GM21786 (cell line): ENCODE measurements around the gene CTDSP2.
"Not testable (repeated sequence)": the region's sequence is repeated elsewhere in the genome, so short reads cannot be mapped to it uniquely, and the experiment has no call there.

Experiments
- ATAC-seq: cut with Tn5 transposase; IDR thresholded peaks from one replicate; pipeline ENCODE4 v1.9.1; 2021; ENCODE audit not compliant: unreplicated experiment

CTDSP2 gene

DNA sequence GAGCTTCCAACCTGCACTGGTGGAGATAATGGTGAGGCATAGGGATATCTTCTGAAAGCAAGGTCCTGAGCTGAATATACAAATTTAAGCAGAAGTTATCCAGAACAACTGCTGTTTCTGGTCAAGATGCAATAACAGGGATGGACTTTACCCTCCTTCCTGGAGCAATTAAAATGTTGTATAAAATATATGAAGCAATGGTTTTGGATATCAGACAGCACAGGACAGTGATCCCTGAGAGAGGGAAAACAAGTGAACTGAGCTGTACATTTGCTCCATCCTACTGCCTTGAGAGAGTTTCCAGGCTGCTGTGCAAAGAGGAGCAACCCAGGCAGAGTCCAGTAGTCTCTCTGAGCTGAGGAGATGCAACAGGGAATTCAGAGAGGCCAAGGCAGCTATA is 36.0 kb upstream of the CTDSP2 start:
- no peak for ATAC-seq

DNA sequence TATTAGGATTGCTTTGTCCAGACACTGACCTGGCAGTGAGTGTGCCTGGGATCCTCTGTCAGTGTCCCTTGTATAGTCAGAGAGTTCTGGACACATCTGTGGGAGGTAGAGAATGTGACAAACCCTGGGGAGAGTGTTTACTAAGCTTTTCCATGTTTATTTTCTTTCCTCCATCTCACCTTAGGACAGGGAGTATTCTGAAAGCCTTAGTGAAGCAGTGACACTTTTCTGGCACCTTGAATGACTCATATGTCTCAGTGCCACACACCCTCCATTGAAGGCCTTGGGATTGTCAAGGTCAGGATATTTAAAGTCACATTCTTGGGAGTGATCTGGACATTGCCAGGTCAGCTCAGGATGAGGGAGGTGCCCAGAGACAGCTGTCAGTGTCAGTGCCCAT is 34.9 kb upstream of the CTDSP2 start:
- no peak for ATAC-seq

DNA sequence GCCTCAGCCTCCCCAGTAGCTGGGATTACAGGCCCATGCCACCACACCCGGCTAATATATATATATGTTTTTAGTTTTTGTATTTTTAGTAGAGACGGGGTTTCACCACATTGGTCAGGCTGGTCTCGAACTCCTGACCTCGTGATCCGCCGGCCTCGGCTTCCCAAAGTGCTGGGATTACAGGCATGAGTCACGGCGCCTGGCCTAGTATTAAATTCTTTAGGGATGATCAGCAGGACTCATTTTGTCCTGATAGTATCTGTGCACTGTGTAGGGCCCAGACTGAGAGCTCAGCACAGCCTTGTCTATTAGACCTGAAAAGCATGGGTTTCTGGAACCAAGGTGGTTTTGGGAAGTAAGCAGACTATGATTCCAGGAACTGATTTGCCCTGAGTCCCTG is 34.5 kb upstream of the CTDSP2 start:
- ATAC-seq, result not testable (repeated sequence)

DNA sequence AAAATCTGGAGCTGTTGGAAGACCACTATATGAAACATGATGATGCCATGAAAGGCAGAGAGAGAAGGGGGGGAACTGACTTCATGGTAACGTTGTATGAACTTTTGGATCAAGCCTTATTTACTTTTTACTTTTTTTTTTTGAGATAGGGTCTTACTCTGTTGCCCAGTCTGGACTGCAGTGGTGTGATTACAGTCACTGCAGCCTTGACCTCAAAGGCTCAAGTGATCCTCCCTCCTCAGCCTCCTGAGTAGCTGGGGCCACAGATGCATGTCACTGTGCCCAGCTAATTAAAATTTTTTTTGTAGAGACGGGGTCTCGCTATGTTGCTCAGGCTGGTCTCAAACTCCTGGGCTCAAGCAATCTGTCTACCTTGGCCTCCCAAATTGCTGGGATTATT is 31.3 kb upstream of the CTDSP2 start:
- no peak for ATAC-seq

DNA sequence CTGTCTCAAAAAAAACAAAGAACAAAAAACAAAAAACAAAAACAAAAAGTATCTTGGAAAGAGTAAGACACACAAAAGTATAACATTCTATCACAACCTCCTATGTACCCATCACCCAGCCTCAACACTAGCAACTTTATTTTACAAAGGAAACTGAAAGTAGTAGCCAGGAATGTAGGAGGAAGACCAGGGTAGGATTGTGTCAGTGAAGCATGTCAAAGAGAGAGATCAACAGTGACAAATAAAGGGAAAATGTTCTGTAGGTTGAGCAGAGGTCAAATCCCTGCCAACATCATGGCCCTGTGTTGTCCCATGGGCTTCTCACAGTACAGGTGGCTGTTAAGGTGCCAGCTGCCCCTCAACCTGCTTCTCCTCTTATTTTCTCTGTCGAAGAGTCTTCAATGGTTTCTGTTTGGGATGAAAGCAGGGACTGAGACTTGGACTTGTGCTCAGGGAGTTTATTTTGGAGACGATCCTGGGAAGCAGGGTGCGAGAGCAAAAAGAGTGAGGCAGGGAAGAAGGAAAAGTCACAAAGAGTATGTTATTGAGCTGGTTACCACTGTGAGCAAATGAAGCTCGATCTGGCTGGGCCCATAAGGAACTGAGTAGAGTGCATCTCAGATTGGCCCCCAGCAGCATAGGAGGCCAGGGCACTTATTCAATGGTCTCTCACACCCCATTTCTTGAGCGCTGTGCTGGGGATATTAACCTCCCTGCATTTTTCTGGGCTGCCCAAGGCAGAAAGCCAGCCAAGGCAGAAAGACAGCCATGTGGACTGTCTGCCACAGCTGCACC is 29.4 kb upstream of the CTDSP2 start:
- no peak for ATAC-seq

DNA sequence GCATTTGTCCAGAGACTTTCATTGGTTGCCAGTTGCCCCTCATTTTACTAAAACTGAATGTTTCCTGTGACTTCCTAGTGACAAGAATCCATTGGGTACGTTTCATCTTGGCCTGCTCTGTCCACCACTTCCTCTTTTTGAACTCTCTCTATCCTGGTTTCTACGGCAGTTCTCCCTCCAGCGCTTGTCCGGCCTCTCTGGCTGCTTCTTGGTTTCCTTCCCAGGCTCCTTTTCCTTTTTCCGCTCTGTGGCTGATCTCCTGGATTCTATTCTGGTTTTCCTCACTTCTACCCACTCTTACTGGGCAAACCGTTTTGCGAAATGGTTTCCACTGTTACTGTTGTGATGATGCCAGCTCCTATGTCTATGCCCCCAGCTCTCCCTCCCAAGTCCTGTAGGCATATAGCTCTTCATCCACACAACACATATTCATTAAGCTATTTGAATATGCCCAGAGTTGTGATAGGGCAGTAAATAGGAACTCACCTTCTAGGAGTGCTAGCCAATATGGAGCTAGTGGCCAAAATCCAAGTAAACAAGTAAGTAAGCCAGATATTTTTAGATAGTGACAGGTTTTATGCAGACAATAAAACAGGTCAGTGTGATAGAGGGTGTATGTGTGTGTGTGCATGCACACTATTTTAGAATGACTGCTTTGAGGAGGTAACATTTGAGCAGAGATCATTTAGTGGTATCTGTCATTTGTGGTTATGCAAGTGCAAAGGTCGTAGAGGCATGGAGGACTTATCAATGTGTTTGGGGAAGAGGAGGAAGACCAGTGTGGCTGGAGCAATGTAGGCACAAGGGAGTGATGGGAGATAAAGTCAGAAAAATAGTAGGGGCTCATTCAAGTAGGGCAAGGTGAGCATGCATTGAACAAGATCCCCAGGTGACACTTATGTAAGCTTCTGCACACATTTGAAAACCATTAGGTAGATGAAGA is 27.9 kb upstream of the CTDSP2 start:
- ATAC-seq, result no peak

DNA sequence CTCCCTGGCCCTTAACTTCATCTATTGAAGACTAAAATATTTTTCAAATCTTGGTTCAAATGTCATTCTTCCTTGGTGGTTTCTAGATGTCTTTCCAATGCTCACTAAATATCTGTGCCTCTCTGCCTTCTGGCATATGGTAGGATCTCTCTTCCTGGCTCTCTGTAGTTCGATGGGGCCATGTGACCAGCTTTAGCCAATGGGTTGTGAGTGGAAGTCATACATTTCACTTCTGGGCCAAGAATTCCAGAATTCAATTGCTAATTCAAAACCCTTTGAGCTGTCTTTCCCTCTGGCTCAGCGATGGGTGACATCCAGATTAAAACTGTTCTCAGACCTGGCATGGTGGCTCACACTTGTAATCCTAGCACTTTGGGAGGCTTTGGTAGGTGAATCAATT is 25.8 kb upstream of the CTDSP2 start:
- no peak for ATAC-seq

DNA sequence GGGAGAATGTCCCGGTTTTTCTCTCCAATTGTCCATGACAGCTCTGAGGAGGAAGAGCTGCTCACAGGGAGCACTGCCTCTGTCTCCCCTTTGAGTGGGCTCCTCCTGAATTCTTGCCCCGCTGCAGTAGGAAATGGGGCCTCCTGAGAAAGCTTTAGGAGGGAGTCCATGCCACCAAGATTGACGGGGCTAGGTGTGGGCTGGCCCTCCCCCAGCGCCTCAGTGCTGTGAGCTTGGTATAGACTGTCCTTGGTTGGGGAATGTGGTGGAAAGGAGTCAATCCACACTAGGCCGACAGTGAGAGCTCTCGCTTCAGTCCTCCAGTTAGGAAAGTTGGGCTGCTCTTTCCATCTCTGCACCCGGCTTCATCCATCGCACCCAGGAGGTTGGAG is 23.4 kb upstream of the CTDSP2 start:
- ATAC-seq, result no peak

DNA sequence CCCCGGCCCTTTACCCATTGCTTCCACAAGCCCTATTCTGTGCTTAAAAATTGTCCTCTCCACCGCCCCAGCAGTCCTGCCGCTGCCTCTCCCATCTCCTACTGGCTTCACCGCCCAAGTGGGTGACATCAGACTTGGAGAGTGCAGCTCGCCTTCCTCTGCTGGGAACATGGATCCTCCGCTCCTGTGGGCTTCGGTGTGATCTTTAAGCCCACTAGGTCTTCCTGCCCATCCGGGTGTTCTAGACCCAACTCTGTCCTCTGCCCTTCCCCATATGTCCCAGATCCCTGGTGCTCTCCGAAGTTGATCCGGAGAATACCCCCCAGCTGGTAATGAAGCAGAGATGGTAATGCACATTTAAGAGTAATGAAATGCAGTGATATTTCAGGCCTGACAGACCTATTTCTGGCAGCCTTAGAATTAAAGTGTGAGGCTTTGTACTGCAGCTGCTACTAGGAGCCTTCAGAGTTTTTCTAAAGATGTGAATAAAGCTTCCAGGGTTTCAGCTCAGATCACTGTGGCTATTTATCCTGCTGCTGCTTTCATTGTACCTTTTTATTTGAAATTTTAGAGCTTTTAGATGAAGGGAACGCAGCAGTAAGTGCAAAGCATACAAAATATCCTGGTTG is 22.9 kb upstream of the CTDSP2 start:
- ATAC-seq, result no peak

DNA sequence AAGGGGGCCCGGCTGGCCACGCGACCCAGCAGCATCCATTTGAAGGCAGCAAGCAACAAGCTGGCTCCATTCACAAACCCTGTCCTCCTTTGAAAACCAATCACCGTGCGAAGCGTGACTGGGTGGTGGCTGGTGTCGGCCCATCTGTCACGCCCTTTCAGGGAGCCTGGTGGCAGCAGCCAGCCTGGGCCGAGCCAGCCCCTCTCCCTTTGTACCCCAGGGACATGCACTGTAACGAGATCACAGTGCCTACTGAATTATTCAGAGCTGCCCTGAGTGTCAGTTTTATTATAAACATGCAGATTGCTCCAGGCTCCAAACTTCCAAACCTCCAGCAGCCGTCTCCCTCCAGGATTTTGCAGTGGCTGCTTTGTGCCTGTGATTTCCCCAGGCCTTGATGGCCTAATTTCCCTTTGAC is 22.3 kb upstream of the CTDSP2 start:
- ATAC-seq, result no peak

DNA sequence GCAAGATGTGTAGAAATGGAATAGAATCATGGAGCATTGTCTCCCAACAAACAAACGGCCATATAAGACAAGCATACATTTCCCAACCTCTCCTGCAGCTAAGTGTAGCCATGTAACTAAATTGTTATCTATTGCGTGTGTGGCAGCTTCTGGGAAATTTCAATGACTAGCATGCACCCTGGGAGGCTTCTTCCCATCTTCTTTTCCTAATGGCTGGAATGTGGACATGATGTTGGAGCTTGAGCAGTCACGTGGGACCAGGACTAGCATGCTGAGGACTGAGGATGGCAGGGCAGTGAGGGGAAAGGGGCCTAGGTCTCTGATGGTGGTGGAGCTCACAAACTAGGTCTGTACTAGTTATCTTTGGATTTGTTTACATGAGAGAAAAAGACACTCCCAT is 21.7 kb upstream of the CTDSP2 start:
- ATAC-seq, result no peak

DNA sequence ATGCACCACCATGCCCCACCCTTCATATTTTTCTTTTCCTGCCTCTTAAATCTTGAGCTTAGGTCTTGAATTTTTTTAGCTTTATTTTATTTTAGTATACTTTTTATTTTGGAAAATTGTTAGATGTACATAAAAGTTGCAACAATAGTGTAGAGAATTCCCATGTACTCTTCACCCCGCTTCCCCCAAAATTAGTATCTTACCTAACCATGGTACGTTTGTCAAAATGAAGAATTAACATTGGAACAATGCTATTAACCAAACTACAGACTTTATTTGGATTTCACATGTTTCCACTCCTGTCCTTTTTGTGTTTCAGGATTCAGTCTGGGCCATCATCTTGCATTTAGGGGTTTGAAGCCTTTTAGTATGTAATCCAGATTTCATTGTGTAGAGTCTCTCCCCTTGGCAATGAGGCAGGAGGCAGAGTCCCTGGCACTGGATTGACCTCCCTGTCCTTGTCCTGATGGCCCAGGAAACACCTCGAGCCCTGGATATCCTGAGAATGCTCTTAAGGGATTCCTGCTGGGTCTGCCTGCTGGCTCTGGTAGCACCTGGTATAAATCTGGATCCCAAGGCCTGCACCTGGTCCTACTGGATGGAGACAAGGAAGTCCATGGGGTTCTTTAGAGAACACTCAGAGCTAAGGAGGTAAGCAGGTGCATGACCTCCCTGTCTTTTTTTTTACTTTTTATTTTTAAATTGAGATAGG is 19.9 kb upstream of the CTDSP2 start:
- ATAC-seq, result no peak

DNA sequence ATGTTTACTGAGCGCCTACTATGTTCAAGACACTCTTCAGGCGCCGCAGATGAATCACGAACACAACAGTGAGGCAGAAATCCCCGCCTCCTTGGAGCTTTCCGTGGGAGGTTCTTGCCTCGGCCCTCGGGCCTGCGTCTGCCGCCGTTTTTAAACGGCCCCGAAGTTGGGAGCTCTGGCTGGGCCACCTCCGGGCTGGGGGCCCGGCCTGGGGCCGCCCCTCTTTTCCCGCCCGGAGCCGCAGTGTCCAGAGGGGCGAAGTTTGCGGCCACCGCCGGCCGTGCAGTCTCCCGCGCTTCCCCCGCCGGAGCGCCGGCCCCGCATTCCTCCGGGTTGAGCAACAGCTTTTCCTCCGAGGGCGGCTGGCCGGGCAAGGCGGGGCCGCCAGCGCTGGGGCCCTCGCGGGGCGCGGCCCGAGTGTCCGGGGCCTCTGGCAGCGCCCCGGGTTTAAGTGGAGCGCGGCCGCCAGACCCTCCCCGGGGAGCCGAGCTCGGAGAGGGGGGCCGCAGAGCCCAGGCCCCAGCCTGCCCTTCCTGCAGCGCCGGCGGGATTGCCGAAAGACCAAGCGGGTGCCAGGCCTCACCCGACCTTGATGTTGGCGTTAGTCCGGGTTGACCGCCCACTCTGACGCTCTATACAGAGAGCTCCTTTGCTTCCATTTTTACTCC is 18.7 kb upstream of the CTDSP2 start:
- ATAC-seq, result peak; percentile 57

DNA sequence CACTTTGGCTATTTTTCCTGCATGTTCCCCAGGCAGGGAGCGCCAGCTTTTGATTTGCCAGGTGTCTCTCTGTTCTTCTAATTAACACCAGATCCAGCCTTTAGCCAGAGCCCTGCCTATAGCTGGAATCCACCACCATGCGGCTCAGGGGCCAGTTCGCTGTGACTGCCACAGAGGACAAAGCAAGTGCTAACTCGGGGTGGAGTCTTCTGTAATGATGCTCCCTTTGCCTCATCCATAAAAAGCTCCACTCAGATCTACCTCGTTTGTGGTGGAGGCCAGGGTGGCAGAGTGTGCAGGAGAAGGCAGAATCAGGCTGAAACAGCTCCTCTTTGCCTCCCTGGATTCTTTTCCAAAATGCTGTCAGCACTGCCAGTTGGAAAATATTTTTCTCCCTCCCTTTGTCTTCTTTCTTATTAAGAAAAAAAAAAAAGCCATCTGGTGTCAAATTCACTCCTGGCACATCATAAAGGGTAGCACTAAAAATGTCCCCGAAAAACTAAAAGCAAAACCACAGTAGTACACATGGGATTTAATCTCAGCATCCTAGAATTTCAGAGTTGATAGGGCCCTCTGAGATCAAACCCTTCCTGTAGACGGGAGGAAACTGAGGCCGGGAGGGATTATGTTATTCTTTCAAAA is 18.0 kb upstream of the CTDSP2 start:
- ATAC-seq, result no peak

DNA sequence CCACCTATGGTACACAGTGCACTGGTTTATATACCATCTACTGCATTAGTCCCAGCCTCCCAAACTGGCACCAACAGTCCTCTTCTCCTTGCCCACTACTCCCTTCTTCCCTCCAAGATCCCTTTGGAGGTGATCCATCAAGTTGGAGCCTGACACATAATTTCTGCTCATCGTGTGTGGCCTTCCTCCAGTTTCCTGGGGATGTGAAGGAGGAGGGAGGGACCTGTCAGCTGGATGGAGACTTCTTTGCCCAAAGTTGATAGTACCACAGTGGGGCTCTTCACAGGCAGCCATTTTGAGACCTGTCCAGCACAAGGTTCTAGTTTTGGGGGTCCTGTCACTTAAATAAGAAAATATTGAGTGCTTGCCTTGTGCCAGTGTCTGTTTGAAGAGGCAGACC is 17.1 kb upstream of the CTDSP2 start:
- ATAC-seq, result no peak

DNA sequence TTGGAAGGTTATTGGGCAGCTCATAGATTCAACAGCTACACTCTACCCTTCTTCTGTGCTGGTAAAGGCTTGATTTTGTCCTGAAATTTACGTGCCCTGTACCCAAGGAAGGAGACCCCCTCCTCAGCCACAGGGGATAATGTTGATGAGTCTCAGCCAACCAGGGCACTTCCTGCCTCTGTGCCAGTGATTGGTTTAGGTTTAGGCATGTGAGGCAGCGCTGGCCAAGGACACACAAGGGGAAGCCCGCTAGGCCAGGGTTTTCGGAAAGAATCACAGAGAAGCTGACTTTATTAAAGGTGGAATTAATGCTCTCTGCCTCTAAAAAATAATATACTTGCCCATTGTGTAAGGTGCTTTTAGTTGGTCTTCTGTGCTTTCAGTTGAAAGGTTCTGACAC is 15.4 kb upstream of the CTDSP2 start:
- ATAC-seq, result no peak

DNA sequence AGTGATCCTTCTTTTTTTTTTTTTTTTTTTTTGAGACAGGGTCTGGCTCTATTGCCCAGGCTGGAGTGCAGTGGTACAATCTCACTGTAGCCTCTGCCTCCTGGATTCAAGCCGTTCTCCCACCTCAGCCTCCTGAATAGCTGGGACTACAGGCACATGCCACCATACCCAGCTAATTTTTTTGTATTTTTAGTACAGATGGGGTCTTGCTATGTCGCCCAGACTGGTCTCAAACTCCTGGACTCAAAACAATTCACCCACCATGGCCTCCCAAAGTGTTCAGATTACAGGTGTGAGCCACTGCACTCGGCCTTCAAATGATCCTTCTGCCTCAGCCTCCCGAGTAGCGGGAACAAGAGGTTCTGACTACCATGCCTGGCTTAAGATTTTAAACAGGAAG is 14.4 kb upstream of the CTDSP2 start:
- ATAC-seq, result not testable (repeated sequence)

DNA sequence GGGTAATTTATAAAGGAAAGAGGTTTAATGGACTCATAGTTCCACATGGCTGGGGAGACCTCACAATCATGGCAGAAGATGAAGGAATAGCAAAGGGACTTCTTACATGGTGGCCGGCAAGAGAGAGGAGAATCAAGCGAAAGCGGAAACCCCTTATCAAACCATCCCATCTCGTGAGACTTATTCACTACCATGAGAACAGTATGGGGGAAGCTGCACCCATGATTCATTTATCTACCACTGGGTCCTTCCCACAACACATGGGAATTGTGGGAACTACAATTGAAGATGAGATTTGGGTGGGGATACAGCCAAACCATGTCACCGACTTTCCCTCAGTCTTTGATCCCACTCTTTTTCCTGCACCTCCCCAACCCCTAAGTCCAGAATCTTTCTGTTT is 12.6 kb upstream of the CTDSP2 start:
- ATAC-seq, result no peak

DNA sequence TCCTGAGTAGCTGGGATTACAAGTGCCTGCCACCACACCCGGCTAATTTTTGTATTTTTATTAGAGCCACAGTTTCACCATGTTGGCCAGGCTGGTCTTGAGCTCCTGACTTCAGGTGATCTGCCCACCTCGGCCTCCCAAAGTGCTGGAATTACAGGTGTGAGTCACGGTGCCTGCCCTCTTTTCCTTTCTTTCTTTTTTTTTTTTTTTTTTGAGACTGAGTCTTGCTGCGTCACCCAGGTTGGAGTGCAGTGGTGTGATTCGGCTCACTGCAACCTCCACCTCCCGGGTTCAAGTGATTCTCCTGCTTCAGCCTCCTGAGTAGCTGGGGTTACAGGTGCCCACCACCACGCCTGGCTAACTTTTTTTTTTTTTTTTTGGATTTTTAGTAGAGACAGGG is 11.6 kb upstream of the CTDSP2 start:
- not testable (repeated sequence) for ATAC-seq

DNA sequence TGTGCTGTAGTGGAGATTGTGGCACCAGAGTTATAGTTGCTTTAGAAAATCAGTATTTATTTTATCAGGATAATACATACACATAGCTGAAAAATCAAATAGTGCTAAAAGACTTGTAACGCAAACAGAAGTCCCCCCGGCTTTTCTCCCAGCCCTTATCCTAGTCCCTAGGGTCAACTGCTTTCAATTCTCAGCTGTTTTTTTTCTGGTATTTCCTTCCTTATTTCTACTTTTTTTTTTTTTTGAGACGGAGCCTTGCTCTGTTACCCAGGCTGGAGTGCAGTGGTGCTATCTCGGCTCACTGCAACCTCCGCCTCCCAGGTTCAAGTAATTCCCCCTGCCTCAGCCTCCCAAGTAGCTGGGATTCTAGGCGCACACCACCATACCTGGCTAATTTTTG is 8.4 kb upstream of the CTDSP2 start:
- no peak for ATAC-seq
